H4 (cell line): ENCODE data around the gene AGAP1. TPM values are rescaled to one million over a fixed set of nuclear protein-coding genes. Genes with fewer than 3 reads are reported as not detected.

Experiments used
- DNase-seq: peaks from one replicate; pipeline ENCODE4 v3.0.0-alpha.2; 2015; ENCODE audit warnings: low spot score
- total RNA-seq: library from RNA; depleted of rRNA; stranded (reverse); fragments of >200 nt; shearing (Covaris generic); gene quantifications from 2 replicates; pipeline ENCODE4 v1.2.3, GENCODE V29; 2014

AGAP1 gene
- total RNA-seq, 1 experiment from 2014 or later: 7.0 TPM

- DNase-seq: no peak
Measured at GRCh38 chr2:236170590-236171165, 676.8 kb downstream of the AGAP1 start.

GRCh38 chr2:236171181-236171679 is 677.4 kb downstream of the AGAP1 start:
- no peak for DNase-seq

GRCh38 chr2:236171680-236172254 is 677.9 kb downstream of the AGAP1 start:
- no peak for DNase-seq

- DNase-seq: no peak
Measured at GRCh38 chr2:236172255-236173035, 678.6 kb downstream of the AGAP1 start.

- no peak for DNase-seq
Measured at GRCh38 chr2:236173036-236173728, 679.3 kb downstream of the AGAP1 start.

GRCh38 chr2:236173729-236174607 is 680.1 kb downstream of the AGAP1 start:
- DNase-seq: no peak

GRCh38 chr2:236175548-236176150 is 681.8 kb downstream of the AGAP1 start:
- no peak for DNase-seq

- peak; percentile 31 for DNase-seq
Measured at GRCh38 chr2:236176417-236176816, 682.6 kb downstream of the AGAP1 start.

GRCh38 chr2:236176951-236177350 is 683.1 kb downstream of the AGAP1 start:
- DNase-seq: no peak

- peak; percentile 25 for DNase-seq
Measured at GRCh38 chr2:236177604-236177966, 683.7 kb downstream of the AGAP1 start.

GRCh38 chr2:236177967-236178889 is 684.4 kb downstream of the AGAP1 start:
- peak; percentile 71 for DNase-seq

GRCh38 chr2:236178890-236179235 is 685.0 kb downstream of the AGAP1 start:
- DNase-seq: no peak

- no peak for DNase-seq
Measured at GRCh38 chr2:236179236-236180075, 685.6 kb downstream of the AGAP1 start.

- no peak for DNase-seq
Measured at GRCh38 chr2:236180076-236180816, 686.4 kb downstream of the AGAP1 start.

GRCh38 chr2:236180831-236181453 is 687.1 kb downstream of the AGAP1 start:
- DNase-seq: peak; percentile 69
